Testis (tissue), 2 donors: ENCODE results near the gene MACROD1.

Experiments
- CTCF ChIP-seq, 3 experiments: fragments of 450-650 bp in 2 of 3; fragments of 200-600 bp in 1 of 3; sonication (generic) in 1 of 3; IDR thresholded peaks; one replicate each; pipeline ENCODE4 v1.5.1; 2016 to 2019; ENCODE audit warnings: antibody characterized with exemption in 3 of 3, mild to moderate bottlenecking in 2 of 3, moderate library complexity in 1 of 3
- POLR2A ChIP-seq: fragments of 450-650 bp; IDR thresholded peaks from one replicate; pipeline ENCODE4 v1.6.1; 2017; ENCODE audit warnings: antibody characterized with exemption, mild to moderate bottlenecking, moderate library complexity

GRCh38 chr11:64059339-64060140 lies 106.4 kb downstream of the MACROD1 start:
- TF ChIP-seq POLR2A (no peak), CTCF (IDR thresholded peaks at IDR 0.05) (no peak)
